GM21717 (cell line): ENCODE results near the gene EIF2S3.
"Not testable (repeated sequence)": the region's sequence is repeated elsewhere in the genome, so short reads cannot be mapped to it uniquely, and the experiment has no call there.

Experiments
- ATAC-seq: cut with Tn5 transposase; IDR thresholded peaks from one replicate; pipeline ENCODE4 v1.9.1; 2021; ENCODE audit warnings: mild to moderate bottlenecking, moderate library complexity; ENCODE audit not compliant: unreplicated experiment

Gene EIF2S3

GRCh38 chrX:24049643-24050042 is 5.1 kb upstream of the EIF2S3 start:
- not testable (repeated sequence) for ATAC-seq

- ATAC-seq: not testable (repeated sequence)
Measured at GRCh38 chrX:24050522-24051318, 4.0 kb upstream of the EIF2S3 start.

GRCh38 chrX:24055043-24055356 is 244 bp downstream of the EIF2S3 start:
- ATAC-seq: peak; percentile 13

DNA sequence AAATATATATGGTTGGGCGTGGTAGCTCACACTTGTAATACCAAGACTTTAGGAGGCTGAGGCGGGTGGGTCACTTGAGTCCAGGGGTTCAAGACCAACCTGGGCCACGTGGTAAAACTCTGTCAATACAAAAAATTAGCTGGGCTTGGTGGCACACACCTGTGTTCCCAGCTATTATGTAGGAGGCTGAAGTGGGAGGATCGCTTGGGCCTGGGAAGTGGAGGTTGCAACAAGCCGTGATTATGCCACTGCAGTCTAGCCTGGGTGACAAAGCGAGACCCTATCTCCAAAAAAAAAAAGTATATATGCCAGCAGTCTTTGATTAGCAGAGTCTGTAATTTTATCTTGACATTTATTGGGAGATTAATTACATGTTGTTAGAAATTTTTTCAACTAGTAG is 8.7 kb downstream of the EIF2S3 start:
- no peak for ATAC-seq

- ATAC-seq: no peak
Measured at GRCh38 chrX:24069877-24070276, 15.1 kb downstream of the EIF2S3 start.

DNA sequence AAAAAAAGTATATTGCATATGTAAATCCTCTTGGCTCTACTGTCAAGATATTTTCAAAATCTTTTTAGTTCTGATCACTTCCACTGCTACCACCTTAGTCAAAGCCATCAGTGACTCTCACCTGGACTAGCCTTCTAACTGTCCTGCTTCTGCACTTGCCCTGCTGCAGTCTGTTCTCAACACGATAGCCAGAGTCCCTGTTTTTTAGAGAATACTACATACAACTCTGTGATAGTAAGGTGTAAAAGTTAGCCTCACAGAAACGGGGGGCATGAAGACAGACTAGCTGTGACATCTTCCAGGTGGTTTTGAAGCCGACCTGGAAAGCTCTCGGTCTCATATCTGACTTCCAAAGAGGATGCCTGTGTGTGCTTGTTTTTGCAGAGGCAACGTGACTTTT is 24.7 kb downstream of the EIF2S3 start:
- ATAC-seq: no peak

DNA sequence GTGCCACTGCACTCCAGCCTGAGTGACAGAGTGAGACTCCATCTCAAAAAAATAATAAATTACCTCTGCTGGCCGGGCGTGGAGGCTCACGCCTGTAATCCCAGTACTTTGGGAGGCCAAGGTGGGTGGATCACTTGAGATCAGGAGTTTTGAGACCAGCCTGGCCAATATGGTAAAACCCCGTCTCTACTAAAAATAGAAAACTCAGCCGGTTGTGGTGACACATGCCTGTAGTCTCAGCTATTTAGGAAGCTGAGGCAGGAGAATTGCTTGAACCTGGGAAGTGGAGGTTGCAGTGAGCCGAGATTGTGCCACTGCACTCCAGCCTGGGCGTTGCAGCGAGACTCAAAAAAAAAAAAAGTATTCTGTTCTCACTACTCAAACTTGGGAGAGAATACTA is 25.5 kb downstream of the EIF2S3 start:
- ATAC-seq: peak; percentile 32

- ATAC-seq: peak; percentile 66
Measured at GRCh38 chrX:24080704-24081103, 25.9 kb downstream of the EIF2S3 start.

- no peak for ATAC-seq
Measured at GRCh38 chrX:24081661-24082154, 27.0 kb downstream of the EIF2S3 start.

GRCh38 chrX:24082447-24082846 is 27.7 kb downstream of the EIF2S3 start:
- ATAC-seq: no peak

DNA sequence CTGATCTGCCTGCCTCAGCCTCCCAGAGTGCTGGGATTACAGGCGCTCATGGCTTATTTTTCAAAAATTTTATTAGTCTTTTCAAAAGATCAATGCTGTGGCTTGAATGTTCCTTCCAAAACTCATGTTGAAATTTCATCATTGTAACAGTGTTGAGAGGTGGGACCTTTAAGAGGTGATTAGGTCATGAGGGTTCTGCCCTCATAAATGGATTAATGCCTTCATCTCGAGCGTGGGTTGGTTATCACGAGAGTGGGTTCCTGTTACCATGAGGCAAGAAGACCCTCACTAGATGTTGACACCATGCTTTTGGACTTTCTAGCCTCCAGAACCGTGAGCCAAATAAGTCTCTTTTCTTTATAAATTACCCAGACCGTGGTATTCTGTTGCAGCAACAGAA is 30.3 kb downstream of the EIF2S3 start:
- no peak for ATAC-seq

- no peak for ATAC-seq
Measured at GRCh38 chrX:24090300-24091200, 35.8 kb downstream of the EIF2S3 start.

GRCh38 chrX:24093746-24094145 is 39.0 kb downstream of the EIF2S3 start:
- ATAC-seq: no peak

DNA sequence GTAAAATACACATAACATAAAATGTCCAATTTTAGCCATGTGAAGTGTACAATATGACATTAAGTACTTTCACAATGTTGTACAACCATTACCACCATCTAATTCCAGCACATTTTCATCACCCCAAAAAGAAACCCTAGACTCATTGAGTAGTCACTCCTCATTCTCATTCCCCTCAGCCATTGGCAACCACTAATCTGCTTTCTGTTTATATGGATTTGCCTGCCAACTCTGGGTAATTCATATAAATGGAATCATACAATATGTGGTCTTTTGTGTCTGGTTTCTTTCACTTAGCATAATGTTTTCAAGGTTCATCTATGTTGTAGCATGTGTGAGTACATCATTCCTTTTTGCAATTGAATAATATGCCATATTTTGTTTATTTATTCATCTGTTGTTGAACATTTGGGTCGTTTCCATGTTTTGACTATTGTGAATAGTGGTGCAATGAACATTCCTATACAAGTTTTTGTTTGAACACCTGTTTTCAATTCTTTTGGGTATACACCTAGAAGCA is 43.0 kb downstream of the EIF2S3 start:
- ATAC-seq: no peak

DNA sequence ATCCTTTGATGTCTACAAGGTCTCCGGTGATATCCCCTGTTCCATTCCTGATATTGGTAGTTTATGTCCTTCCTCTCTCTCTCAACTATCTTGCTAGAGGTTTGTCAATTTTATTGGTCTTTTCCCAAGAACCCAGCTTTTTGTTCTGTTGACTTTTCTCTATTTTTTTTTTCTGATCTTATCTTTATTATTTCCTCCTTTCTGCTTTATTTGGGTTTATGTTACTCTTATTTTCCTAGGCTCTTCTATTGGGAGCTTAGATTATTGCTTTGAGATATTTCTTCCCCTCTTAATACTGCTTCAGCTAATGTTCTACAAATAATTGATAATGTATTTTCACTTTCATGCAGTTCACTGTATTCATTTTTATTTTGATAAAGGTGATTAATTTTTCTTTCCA is 44.2 kb downstream of the EIF2S3 start:
- ATAC-seq: no peak

- ATAC-seq: no peak
Measured at GRCh38 chrX:24099394-24099793, 44.6 kb downstream of the EIF2S3 start.

- ATAC-seq: no peak
Measured at GRCh38 chrX:24100713-24101112, 46.0 kb downstream of the EIF2S3 start.

GRCh38 chrX:24110069-24110468 is 55.3 kb downstream of the EIF2S3 start:
- ATAC-seq: no peak

GRCh38 chrX:24113181-24113580 is 58.4 kb downstream of the EIF2S3 start:
- no peak for ATAC-seq

DNA sequence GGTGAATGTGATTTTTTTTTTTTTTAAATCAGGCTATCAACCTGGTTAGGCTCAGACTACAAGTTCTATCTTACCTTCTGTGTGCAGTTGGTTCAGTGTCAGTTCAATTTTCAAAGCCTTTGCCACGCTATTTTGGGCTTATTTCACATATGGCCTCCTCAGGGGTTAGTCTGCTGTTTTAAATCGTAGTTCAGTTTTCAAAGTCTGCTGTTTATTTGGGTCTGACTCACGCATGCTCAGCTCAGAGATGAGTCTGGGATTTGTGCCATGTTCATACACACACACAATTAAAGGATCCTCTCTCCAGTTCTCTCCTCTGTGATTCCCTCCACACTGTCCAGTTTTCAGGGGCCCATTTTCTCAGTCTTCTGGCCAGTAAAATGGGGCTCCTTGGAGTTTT is 62.5 kb downstream of the EIF2S3 start:
- ATAC-seq: no peak

GRCh38 chrX:24124244-24124799 is 69.6 kb downstream of the EIF2S3 start:
- no peak for ATAC-seq
